ENCODE data around the gene JTB.

JTB gene

DNA sequence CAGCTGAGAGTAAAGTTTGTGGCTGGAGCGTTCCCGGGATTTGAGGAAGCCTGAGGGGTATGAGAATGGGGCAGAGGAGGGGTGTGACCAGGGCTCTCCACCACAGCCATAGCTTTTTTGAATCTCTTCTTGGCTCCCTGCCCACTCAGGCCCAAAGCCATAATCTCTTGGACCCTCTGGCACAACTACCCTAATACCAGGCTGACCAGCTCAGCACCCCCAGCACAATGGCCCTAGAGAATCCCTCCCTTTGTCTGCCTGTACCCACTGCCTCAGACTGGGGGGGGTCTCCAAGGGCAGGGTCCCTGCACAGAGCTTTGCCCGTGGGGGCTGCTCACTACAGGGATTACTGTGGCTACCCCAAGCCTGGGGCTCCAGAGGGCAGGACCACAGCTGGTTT lies 38.5 kb downstream of the JTB start:
- TF ChIP-seq, protein P1, sequence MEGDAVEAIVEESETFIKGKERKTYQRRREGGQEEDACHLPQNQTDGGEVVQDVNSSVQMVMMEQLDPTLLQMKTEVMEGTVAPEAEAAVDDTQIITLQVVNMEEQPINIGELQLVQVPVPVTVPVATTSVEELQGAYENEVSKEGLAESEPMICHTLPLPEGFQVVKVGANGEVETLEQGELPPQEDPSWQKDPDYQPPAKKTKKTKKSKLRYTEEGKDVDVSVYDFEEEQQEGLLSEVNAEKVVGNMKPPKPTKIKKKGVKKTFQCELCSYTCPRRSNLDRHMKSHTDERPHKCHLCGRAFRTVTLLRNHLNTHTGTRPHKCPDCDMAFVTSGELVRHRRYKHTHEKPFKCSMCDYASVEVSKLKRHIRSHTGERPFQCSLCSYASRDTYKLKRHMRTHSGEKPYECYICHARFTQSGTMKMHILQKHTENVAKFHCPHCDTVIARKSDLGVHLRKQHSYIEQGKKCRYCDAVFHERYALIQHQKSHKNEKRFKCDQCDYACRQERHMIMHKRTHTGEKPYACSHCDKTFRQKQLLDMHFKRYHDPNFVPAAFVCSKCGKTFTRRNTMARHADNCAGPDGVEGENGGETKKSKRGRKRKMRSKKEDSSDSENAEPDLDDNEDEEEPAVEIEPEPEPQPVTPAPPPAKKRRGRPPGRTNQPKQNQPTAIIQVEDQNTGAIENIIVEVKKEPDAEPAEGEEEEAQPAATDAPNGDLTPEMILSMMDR (IDR thresholded peaks at IDR 0.05; ENCODE audit: insufficient read depth, low read depth, low read length, missing control alignments) = no peak
- no peak for DNase-seq (ENCODE audit: low read depth)
- H3K4me3 ChIP-seq (ENCODE audit: low read length) = no peak overlapping the region

DNA sequence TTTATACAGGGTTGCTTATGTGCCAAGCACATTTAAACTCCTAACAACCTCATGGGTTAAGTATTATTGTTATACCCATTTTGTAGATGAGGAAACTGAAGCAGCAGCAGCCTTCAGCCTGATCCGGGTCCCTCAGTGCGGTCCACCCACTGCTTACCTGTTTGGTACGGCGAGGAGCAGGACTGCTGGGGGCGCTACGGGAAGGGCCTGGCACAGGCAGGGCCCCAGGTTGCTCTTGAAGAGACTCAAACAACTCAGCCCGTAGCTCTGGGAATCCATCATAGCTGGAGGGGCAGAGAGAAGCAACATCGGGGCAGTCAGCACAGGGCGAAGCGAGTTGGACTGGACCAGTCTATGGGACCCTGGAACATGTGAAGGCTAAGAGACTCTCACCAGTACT lies 40.1 kb downstream of the JTB start:
- no peak overlapping the region for H3K4me3 ChIP-seq (ENCODE audit: low read length)
- no peak for DNase-seq (ENCODE audit: low read depth)
- TF ChIP-seq, protein P1 (IDR thresholded peaks at IDR 0.05; ENCODE audit: insufficient read depth, low read depth, low read length, missing control alignments) = no peak

DNA sequence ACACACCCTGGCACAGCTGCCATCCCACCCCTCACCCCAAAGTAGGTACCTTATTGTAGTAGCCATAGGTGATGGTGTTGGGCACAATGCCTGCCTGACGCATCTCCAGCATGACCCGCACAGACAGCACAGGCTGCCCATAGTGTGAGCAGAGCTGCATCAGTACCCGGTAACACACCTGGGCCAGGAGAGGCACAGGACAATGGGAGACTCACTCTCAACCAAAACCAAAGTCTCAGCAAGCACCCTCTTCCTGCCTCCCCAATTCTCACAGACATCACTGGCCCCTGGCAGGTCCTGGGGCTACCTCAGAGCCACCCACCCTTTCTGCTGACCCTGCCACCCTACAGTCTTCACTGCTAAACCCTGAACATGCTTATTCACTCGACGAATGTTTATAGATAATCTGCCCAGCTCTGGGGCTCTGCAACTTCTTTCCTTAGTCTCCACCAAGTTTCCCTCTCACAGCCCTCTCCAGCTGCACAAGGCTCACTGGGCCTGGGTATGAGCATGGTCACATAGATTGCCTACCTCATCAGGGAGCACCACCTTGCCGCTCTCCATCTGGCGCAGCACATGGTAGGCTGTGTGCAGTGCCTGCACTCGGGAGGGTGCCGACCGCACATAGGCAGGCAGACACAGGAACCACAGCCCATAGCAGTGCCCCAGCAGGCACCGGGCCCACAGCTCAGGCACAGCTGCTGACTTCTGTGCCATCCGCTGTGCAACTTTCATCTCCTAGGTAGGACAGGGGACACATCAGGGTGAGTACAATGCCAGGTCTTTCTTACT lies 41.3 kb downstream of the JTB start:
- no peak for DNase-seq (ENCODE audit: low read depth)
- no peak overlapping the region for H3K4me3 ChIP-seq (ENCODE audit: low read length)
- TF ChIP-seq, protein P1 (IDR thresholded peaks at IDR 0.05; ENCODE audit: insufficient read depth, low read depth, low read length, missing control alignments) = no peak

DNA sequence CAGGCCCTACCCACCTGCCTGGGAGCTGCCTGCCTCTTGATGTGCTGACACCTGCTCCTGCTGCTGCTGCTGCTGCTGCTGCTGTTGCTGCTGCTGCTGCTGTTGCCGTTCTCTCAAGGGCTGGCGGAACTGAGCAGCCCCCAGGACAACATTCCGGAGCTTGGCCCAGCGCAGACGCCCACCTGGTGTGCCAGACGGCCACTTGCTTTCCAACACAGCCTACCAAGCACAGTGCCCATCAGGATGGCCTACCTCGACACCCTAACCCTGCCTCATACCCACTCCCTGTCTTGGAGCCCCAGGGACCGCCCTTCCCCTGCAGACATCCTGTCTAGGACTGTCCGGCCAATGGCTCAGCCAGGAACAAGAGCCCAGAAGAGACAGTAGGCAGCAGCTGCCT lies 42.7 kb downstream of the JTB start:
- no peak overlapping the region for H3K4me3 ChIP-seq (ENCODE audit: low read length)
- TF ChIP-seq, protein P1 (IDR thresholded peaks at IDR 0.05; ENCODE audit: insufficient read depth, low read depth, low read length, missing control alignments) = no peak
- DNase-seq (ENCODE audit: low read depth) = no peak

DNA sequence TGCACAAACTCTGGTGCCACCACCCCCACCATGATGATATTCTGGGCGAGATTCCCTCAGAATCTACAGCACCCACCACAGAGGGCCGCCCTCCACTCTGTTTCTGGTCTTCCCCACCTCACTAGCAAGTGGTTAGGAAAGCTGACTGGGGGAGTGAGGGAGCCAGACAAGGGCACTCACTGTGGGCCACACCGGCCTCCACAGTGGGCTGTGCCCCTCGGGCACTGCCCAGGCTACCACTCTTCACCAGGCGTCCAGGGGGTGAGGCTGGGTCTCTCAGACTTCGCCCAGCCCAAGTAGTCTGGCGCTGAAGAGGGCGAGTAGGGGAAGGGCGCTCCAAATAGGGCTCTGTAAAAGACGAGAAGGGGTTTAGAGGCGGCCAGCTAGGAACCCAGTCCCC lies 43.5 kb downstream of the JTB start:
- H3K4me3 ChIP-seq (ENCODE audit: low read length) = no peak overlapping the region

DNA sequence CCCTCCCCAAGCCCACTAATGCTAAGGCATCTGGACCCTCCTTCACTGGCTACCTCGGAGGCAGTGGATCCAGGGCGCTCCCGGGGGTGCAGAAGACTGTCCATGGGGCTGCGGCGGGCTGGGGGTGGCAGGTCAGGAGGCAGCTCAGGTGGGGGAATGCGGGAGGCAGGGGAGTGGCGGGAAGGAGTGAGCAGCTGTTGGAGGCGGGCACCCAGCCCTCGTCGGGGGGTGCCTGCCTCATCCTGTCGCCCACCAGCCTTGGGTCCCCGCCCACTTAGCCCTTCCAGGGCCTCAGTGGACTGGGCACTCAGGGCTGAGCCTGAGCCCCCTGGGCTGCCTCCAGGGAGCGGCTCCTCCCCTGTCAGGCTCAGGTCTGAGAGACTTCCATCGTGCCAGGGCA lies 44.0 kb downstream of the JTB start:
- DNase-seq (ENCODE audit: low read depth) = no peak
- no peak overlapping the region for H3K4me3 ChIP-seq (ENCODE audit: low read length)
- TF ChIP-seq, protein P1 (IDR thresholded peaks at IDR 0.05; ENCODE audit: insufficient read depth, low read depth, low read length, missing control alignments) = no peak

More for the DNA sequence above, 43.5 kb downstream of the JTB start:
- TF ChIP-seq, protein P1 (IDR thresholded peaks at IDR 0.05; ENCODE audit: insufficient read depth, low read depth, low read length, missing control alignments) = no peak
- no peak for DNase-seq (ENCODE audit: low read depth)

Measured in epithelial cell of esophagus (primary cell).